Nucleus accumbens (tissue), 56 donors: Measurements from ENCODE around the gene FAM184B.
"Not testable (repeated sequence)": the region's sequence is repeated elsewhere in the genome, so short reads cannot be mapped to it uniquely, and the experiment has no call there.

Source experiments
- DNase-seq, 56 donors: peaks; one replicate each; lab custom pipeline; 2025; lab: John Stamatoyannopoulos, UW

The FAM184B gene

DNA sequence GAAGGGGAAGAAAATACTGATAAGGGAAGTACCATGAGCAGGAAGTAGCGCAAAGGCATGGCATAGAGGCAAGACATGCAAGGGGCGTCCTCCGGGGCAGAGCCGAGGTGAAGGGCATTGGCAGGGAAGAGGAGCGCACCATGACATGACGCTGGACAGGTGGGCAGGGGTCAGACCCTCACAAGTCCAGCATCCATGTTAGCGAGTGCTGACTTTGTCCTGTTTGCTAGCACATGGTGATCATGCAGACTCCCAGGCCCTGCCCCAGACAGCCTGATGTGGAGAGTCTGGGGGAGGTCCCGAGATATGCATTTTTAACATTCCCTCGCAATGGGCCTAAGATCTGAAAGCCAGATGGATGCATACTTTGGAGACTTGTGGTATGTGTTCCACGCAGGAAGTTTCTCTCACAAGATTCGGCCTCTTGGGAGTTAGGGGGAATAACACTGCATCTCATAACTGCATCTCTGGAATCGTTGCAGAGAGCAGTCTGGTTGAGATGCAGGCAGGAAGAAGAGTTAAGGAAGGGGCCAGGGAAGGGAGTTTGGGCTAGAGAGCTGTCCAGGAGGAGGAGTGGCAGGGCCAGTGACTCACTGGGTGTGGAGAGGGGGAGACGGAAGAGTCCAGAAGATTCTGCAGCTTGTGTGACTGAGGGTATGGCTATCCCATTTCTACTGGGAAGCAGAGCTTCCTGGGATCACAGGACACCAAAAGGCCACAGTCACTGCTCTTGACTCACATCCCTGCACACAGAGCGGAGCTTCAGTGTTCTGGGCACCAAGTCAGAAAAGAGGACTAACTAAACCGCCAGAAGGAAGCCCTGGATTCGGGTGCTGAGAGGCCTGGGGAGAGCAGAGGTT is 59.7 kb downstream of the FAM184B start:
- DNase-seq, result peak in 11 of 56 donors; percentile 10 to 66 (median 28)

DNA sequence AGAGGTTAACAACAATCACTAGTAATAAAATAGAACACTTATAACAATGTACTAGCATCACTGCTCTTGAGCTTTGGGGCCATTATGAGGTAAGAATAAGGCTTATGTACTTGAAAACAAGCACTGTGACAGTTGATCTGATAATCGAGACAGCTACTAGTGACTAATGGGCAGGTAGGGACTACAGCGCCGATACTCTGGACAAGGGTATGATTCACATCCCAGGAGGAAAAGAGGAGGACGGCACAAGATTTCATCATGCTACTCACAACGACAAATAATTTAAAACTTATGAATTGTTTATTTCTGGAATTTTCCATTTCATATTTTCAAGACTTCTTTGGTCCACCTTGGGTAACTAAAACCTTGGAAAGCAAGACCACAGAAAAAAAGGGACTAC is 62.3 kb downstream of the FAM184B start:
- no peak for DNase-seq

DNA sequence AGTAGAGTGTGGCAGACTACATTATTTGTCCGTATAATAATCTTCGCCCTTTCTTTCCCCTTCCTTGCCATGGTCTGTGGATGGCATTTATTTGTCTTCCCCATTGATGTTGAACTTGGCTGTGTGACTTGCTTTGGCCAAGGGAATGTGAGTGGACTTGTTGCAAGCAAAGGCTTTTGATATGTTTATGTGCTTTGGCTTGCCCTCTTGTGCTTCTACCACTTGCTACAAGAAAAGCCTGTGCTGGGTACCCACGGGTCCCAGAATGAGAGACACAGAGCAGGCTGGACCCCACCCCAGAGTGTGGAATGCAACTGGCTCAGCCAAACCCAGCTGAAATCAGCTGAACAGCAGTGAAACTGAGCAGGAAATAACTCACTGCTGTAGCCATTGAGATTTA is 63.0 kb downstream of the FAM184B start:
- peak in 4 of 56 donors; percentile 7 to 23 (median 14) for DNase-seq

DNA sequence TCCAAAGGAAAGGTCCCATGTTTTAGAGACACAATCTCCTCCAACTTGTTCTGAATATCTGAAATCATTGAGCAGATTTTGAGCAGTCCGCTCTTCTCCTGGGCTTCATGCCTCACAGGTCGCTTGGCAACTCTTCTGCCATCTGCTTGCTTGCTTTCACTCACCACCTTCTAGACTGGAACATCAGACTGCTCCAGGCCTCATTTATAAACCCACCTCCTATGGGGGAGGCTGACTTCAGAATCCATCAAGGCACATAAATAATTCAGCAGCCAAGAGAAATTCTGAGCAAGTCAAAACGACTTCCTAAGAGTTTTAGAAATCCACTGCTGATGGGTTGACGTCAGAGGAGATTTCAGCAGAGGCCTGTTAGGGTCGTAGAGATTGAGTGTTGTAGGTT is 64.1 kb downstream of the FAM184B start:
- DNase-seq, result peak in 18 of 56 donors; percentile 4 to 63 (median 12)

DNA sequence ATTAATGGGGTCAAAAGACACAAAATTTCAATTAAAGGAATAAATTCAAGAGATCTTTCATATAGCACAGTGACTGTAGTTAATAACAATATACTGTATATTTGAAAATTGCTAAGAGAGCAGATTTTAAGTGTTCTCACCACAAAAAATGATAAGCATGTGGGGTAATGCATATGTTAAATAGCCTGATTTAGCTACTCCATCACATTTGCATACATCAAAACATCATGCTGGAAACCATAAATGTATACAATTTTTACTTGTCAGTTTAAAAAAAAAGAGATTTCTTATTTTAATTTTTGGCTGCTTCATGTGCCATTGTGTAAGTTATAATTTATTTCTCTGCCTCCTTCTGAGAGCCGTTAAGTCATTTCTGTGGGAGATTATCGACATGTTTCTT is 65.9 kb downstream of the FAM184B start:
- DNase-seq, result no peak

DNA sequence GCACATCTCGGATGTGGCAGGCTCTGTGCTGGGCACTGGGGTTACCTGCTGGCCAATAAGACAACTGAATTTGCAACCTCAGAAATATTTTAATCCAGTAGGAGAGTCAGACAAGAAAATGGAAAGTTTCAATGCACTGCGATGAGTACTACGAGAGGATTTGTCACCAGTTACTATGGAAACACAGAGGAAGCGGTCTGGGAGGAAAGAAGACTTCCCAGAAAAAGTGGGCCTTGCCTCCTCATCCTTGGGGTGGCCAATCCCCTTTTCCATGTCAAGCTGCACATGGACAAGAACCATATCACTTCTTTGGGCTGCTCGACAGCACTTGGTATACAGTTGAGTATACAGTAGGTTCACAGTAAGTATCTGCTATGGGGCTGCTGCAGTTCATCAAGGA is 67.6 kb downstream of the FAM184B start:
- DNase-seq, result no peak

DNA sequence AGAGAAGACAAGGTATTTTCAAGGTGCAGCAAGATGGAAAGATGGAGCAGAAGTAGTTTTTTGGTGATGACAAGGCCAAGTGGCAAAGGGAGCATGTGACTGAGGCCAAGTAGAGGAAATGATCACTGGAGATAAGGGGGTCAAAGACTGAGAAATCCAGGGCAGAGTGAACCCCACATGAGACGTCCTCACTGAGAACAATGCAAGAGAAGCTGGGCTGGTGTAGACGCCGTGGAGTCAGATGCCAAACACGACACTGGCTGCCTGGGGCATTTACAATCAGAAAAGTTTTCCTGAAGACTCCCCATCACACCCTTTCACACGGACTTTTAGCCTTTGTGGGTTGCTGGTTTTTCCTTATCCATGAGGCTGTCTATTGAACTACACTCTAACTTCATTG is 69.3 kb downstream of the FAM184B start:
- DNase-seq, result no peak

DNA sequence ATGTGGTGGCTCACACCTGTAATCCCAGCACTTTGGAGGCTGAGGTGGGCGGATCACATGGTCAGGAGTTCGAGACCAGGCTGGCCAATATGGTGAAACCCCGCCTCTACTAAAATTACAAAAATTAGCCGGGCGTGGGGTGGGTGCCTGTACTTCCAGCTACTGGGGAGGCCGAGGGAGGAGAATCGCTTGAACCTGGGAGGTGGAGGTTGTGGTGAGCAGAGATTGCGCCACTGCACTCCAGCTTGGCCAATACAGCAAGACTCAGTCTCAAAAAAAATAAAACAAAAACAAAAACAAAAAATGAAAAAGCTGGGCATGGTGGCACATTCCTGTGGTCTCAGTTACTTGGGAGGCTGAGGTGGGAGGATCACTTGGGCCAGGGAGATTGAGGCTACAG is 70.2 kb downstream of the FAM184B start:
- not testable (repeated sequence) for DNase-seq

DNA sequence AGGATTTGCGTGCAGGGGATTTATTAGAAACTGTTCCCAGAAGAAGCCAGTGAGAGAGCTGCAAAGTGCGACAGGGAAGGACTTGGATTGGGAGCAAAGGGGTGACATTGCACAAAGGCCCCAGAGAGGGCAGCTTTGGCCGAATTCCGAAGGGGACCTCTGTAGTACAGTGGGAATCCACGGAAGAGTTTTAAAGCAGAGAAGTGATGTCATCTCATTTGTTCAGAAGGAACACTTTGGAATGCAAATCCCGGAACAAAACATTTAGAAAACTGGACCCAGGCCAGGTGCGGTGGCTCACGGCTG is 71.7 kb downstream of the FAM184B start:
- no peak for DNase-seq

DNA sequence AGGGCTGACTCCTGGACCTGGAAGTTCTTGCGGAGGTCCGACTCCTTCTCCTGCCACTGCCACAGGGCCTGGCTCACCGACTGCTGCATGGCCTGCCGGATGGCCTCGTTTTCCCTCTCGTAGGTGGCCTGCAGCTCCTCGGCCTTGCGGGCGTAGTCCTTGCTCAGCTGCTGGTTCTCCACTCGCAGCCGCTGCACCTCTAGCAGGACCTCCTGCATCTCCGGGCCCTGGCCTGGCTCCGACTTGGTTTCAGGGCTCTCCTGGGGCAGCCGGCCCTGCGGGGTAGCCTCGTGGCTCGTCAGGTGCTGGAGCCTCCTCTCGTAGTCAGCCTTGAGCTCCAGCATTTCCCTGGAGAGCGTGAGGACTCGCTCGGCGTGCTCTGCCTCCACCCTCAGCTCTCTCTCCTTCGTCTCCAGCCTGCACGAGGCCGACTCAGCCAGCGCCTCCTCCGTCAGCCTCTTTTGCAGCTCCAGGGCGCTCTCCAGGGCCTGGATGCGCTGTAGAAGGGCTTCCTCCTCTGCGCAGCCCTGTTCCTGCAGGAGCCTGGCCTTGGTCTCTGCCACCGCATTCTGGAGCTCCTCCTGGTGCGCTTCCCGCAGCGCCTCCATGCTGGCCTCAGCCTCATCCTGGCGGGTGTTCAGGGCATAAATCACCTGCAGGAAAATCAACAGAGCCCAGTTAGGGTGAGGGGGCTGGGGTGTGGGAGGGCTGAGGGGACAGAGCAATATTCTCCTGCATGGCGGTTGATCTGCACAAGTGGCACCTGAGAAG is 72.2 kb downstream of the FAM184B start:
- no peak for DNase-seq

DNA sequence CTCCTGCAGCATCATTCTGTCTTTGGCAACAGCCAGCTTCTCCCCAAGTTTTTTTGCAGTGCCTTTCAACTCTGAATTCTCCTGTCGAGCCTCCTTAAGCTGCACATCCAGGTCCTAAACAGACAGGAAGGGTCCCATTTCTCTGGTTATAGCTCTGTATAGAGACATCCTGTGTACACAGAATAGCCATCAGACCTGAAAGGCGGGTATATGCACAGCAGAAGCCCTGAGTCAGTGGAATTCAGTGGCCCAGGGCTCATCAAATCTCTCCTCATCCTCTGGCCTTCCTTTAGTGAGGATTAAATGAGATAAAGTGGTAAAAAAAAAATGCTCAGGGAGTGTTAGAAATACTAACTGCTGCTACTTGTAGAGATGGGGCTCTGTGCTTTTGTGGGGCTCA is 73.8 kb downstream of the FAM184B start:
- DNase-seq, result no peak

DNA sequence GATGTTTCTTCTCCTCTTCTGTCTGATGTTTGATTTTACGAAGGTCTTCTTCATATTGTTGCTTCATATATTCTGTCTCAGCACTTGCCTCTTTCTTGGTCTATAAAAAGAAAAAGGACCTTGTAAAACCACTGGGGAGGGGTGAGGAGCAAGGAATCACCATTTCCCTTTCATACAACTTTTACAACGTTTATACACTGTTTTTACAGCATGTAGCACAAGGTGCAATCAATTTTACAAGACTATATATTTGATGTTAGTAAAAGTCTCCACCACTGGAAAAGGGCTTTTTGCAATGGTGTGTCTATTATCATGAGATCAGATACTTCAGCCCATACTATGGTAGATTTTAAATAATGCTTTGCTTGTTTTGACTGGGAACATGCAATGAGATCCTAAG is 76.3 kb downstream of the FAM184B start:
- no peak for DNase-seq

DNA sequence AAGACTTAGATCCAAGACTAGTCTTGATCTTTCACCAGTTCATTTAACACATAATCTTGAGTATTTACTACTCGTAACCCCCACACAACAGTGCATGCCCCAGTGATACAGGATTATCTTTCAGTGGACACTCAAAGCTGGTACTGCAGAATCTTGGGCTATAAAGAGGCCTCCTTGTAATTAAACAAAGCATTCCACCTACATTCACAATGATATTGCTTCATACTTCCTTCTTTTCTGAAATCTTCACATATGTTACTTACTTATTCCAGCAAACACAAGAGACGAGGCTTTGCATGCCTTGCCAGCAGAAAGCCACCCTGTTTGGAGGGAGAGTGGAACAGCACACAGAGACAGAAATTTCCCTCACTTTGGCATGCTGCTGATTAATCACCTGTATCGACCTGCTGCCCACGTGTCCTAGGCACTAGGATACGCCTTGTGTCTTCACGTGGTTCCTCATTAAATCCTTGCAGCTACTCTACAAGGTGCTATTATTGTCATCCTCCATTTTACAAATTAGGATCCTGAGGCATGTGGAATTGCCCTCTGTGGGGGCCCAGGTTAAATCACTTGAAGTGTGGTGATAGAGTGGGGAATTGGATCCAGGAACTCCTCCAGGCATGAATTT is 77.3 kb downstream of the FAM184B start:
- DNase-seq, result peak in 12 of 56 donors; percentile 7 to 52 (median 22)

DNA sequence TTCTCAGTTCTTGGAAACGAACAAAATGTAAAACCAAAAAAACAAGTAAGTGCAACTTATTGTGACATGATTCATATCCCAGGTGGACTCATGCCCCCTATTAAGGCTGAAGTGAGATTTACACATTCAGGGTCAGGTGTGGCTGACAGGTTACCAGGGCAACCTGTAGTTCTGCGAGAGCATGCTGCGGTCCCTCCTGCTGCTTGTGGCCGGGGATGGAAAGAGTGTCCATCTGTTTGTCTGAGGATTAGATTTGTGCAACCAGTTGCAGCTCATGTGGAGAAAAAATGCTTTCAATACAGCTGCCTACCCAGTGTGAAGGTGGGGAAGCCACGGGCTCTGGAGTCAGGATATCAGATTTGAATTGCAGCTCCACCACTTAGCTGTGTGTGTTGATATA is 78.8 kb downstream of the FAM184B start:
- DNase-seq, result no peak

DNA sequence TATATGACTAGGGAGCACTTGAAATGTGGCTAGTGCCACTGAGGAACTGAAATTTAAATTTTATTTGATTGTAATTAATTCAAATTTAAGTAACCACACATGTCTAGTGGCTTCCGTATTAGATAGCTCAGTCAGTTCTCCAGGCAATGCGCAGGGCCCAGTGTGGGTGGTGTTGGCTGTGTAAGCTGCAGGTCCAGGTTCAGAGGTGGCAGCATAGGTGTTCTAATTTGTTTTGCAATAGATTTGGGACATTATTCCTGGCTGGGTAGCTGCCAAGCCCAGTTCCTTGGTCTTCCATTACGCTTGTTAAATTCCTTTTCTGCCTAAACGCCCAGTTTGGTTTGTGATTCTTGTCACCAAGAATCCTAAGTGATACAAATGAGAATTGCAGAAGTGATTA is 79.5 kb downstream of the FAM184B start:
- no peak for DNase-seq

DNA sequence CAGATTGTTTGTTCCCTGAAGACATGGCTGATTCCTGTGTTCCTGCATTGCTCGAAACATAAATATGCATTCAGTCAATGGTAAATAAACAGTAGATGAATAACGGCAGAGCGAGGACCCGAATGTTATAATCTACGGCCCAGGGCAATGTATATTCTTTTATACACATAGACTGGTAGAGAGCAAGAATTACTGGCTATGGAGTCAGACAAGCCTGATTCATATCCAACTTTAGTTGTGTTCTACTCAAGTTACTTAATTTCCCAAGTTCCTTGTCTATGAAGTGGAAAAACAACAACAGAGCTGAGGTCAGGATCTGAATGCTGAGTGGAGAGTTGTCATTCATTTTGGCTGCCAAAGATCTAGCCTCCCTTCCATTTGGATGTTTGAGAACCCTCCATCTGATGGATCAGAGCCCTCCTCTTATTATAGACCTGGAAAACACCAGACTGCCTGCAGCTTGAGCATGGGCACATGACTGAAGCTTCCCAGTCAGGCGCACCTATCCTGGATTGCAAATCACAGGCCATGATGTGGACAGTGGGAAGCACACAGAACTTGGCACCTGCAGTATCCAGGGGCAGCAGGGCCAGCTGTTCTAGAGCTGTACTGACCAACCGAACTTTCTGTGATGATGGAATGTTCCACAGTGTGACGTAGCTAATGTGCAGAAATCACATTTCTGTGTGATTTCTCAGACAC is 80.1 kb downstream of the FAM184B start:
- DNase-seq, result no peak

DNA sequence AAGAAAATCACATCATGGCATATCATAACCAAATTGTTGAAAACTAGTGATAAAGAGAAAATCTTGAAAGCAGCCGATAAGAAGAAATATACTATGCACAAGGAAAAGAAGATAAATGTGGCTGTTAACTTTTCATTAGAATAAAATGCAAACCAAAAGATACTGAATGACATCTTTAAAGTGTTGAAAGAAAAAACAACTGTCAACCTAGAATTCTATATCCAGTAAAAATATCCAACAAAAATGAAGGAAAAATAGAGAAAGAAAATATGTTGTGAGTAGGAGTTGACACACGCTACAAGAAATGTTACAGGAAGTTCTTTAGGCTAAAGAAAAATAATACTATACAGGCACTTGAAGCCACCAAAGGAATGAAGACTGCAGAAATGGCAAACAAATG is 82.0 kb downstream of the FAM184B start:
- DNase-seq, result no peak

DNA sequence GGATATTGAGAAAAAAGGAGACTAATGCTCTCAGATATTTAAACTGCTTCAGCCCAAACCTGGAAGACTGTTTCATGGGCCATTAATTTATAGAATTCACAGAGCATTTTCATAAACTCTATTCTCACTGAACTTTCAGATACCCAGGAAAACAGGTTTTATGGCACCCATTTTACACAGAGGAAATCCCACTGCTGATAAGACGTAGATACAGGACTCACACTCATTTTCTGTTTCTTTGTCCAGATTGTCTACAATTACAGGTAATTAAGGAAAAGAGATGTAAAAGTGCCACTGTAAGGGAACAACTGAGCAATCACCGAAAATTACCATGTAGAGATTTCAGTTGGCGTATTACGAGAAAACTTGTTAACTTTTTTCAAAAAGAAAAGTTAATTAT is 83.3 kb downstream of the FAM184B start:
- no peak for DNase-seq

DNA sequence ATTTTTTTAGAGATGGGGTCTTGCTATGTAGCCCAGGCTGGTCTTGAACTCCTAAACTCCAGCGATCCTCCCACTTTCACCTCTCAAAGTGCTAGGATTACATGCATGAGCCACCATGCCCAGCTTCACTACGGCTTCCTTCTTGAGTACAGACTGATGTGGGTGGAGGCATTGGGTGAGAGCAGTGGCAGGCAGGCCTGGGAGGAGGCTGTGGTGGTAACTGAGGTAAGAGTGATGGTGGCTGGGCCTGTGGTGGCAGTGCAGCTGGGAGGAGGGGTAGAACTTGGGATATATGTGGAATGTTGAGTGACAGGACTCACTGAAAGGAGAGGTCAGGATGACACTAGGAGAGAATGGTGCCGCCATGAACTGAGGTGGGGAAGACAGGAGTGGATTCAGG is 86.1 kb downstream of the FAM184B start:
- no peak for DNase-seq

DNA sequence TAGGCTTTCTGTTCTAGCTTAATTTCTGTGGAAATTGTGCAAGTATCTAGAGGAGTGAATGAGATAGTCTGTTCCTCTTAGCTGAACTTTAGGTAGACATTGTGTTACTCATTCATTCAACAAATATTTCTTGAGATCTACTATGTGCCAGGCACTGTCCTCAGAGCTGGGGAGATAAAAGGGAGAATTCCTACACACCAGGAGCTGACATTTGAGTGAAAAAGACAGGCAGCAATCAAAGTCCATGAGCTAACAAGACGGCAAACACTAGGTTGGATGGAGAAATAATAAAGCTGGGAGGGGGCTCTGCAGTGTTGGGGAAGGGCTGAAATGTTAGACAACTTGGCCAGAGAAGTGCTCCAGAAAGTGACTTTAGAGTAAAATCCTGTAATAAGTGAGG is 86.9 kb downstream of the FAM184B start:
- DNase-seq, result no peak

DNA sequence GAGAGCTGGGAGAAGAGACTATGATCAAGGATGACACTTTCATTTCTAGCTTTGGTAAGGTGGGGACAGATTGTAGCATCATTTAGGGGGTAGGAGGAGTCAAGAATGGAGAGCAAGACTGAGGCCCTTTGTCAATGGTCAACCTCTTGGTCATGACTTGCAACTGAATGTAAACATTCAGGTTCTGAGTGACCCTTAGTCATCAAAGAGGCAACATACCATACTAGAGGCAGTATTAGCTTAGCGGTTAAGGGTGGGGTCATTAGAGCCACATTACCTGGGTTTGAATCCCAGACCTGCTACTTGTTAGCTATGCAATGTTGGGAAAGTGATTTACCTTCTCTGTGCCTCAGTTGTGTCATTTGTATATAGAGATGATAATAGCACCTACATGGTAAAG is 90.5 kb downstream of the FAM184B start:
- DNase-seq, result no peak
